GM13976 (cell line): ENCODE data around the gene ADAMTS10.

Experiments
- DNase-seq: peaks from one replicate; pipeline ENCODE4 v3.0.0; 2012; ENCODE audit warnings: low spot score
- in situ Hi-C: fragments of 300-500 bp; cut with MboI; formaldehyde crosslinking; loops from one replicate; pipeline ENCODE4 v1.12.0; 2022; ENCODE audit warnings: low sequenced_read_pairs, mixed read lengths, inconsistent platforms; ENCODE audit not compliant: unreplicated experiment
- TF ChIP-seq, protein P1 (sequence below): IDR thresholded peaks from 2 replicates; pipeline ENCODE4 v1.5.1; 2012; ENCODE audit warnings: borderline replicate concordance, mild to moderate bottlenecking; ENCODE audit not compliant: insufficient read depth; ENCODE audit errors: extremely low read depth, missing control alignments, control extremely low read depth

ADAMTS10 gene

DNA sequence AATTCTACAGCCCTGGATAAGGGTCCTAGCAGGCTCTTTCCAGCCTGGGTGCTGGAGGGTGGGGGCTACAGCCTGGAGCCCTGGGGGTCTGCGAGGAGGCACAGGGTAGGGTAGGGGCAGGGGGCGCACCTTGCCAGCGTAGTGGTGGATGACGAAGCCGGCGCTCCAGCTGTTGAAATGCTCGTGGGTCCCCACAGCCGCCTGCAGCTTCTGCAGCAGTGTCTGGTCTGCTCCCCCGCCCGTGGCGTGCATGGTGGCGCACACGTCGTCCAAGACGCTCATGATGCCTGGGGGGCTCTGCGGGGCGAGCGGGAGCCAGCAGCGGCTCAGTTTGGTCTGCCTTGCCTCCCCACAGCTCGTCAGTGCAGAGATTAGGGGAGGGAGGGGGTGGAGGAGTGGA, 66.3 kb downstream of the ADAMTS10 start:
- DNase-seq: no peak
- in situ Hi-C loops: no loop called here
- TF ChIP-seq, protein P1, sequence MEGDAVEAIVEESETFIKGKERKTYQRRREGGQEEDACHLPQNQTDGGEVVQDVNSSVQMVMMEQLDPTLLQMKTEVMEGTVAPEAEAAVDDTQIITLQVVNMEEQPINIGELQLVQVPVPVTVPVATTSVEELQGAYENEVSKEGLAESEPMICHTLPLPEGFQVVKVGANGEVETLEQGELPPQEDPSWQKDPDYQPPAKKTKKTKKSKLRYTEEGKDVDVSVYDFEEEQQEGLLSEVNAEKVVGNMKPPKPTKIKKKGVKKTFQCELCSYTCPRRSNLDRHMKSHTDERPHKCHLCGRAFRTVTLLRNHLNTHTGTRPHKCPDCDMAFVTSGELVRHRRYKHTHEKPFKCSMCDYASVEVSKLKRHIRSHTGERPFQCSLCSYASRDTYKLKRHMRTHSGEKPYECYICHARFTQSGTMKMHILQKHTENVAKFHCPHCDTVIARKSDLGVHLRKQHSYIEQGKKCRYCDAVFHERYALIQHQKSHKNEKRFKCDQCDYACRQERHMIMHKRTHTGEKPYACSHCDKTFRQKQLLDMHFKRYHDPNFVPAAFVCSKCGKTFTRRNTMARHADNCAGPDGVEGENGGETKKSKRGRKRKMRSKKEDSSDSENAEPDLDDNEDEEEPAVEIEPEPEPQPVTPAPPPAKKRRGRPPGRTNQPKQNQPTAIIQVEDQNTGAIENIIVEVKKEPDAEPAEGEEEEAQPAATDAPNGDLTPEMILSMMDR: no peak

DNA sequence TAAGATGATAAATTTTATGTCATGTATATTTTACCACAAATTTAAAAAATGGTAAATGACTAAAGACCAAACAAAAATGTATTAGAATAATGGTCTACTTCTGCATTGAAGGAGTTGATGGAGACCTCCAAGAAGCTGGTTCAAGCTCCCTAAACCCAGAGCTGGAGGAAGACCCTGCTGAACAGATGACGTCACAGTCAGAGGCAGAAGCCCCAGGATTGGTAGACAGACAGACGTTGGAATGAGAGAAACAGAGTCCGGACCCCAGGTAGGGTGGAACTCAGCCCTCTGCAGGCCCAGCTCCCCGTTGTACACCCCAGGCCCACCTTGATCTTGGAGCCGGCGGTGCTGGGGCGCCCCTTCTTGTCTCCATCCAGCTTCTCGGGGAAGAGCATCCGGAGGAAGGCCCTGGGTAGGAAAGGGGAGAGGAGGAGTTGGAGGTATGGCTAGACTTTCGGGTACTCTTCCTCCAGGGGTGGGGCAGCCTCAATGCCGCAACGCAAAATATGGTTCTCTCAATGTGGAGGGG, 70.8 kb downstream of the ADAMTS10 start:
- DNase-seq: no peak
- TF ChIP-seq, protein P1: no peak
- in situ Hi-C loops: no loop called here

DNA sequence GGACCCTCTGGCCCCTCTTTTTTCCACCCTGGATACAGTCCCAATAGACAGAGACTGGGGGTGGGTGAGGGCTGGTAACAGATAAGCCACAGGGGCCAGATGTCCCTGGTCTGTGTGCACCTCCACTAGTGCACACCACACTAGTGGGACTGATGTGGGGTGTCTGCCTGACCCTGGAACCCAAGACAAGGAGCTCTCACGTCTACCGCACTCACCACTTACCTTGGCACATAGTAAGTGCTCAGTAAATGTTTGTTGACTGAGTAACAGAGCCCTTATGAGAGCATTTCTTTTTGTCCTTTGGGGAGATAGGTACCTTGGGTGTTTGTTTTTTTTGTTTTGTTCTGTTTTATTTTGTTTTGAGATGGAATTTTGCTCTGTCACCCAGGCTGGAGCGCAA, 73.4 kb downstream of the ADAMTS10 start:
- TF ChIP-seq, protein P1: no peak
- DNase-seq: no peak
- in situ Hi-C loops: no loop called here

DNA sequence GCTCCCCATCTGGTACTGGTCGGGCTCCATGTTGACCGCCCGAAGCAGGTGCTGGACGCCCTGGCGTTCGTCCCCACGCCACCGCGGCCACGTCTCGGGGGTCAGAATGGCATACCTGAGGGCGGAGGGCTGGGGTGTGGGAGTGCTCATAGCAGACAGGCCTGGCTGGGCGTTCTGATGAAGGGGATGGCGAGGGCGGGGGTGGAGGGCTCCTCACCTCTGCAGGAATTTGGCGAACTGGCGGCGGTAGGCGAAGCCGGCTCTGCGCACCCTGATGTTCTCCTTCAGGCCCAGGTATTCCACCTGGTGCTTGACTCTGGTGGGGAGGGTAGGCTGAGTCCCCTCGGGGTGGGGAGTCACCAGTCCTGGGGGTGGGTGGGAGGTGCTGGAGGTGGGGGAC, 74.2 kb downstream of the ADAMTS10 start:
- DNase-seq: no peak
- TF ChIP-seq, protein P1: no peak
- in situ Hi-C loops: no loop called here

DNA sequence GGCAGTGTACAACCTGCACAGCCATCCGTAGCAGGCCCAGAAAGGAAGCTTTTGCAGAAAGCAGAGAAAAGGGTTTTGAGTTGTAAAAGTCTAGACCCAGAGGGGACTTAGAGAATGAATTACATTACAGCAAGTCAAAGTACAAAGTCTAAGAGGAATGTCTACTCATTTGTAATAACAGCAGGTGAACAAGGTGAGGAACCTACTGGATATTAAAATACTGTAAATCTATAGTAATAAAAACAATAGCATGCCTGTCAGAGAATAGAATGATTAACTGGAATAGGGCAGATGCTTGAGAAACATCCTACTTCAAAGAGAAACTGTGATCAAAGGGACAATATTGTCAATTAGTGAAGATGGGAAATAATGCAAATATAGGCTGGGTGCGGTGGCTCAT, 78.3 kb downstream of the ADAMTS10 start:
- no peak for DNase-seq
- in situ Hi-C loops: no loop called here

DNA sequence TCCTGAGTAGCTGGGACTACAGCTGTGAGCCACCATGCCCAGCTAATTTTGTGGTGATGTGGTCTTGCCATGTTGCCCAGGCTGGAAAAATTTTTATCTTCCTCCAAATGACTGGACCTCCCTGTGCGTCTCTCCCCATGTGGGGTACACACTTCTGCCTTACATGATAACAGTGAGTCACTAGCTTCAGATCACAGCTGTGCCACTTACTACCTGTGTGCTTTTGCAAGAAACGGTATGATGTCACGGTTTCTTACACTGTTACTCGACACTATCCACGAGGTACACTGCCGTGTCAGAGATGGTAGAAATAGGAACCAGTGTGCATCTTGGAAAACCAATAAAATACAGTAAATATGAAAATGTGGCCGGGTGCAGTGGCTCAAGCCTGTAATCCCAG, 79.0 kb downstream of the ADAMTS10 start:
- in situ Hi-C loops: no loop called here
- no peak for DNase-seq
- TF ChIP-seq, protein P1: no peak

More for the DNA sequence above, 78.3 kb downstream of the ADAMTS10 start:
- TF ChIP-seq, protein P1: no peak
